BJ (cell line): ENCODE data around the gene CLEC1A. TPM values are rescaled to one million over a fixed set of nuclear protein-coding genes. Genes with fewer than 3 reads are reported as not detected.

Experiments
- CTCF ChIA-PET: fragments of 350-600 bp; formaldehyde crosslinking; extraction: SDS; loops from one replicate; lab custom pipeline; 2021; ENCODE audit warnings: antibody characterized with exemption, inconsistent platforms; lab: Yijun Ruan, JAX
- POLR2A ChIA-PET: fragments of 300-600 bp; sonication (Branson Sonifier 250); formaldehyde crosslinking; extraction: SDS; loops from one replicate; lab custom pipeline; 2021; ENCODE audit warnings: antibody characterized with exemption; lab: Charles Lee
- DNase-seq: peaks from one replicate; pipeline ENCODE4 v3.0.0-alpha.2; 2011; ENCODE audit warnings: low read depth
- H3K27me3 ChIP-seq: 2 replicates; pipeline ENCODE4 v1.6.0; 2011; ENCODE audit warnings: low read length; ENCODE audit not compliant: control insufficient read depth, insufficient read depth
- H3K36me3 ChIP-seq: 2 replicates; pipeline ENCODE4 v1.5.1; 2011; ENCODE audit warnings: low read length; ENCODE audit not compliant: control insufficient read depth, insufficient read depth
- H3K4me3 ChIP-seq: 2 replicates; pipeline ENCODE4 v1.5.1; 2011; ENCODE audit warnings: low read depth, mild to moderate bottlenecking, control low read depth, low read length
- CTCF ChIP-seq: IDR thresholded peaks from 2 replicates; pipeline ENCODE4 v1.5.1; 2011; ENCODE audit warnings: low read depth, mild to moderate bottlenecking, control low read depth, inconsistent platforms, low read length, moderate library complexity; ENCODE audit not compliant: insufficient read depth
- polyA plus RNA-seq: library from polyadenylated mRNA; depleted of rRNA; stranded (reverse); fragments of >200 nt; gene quantifications from 2 replicates; pipeline ENCODE4 v1.2.3, GENCODE V29; 2011

Gene CLEC1A
- polyA plus RNA-seq, 1 experiment = 0.80 TPM

GRCh38 chr12:10115890-10116289 lies 17.1 kb upstream of the CLEC1A start:
- Histone ChIP-seq H3K4me3 (no peak overlapping the region), H3K36me3 (no peaks in the 10 kb centered on the region), H3K27me3 (no peaks in the 10 kb centered on the region)
- ChIA-PET CTCF (interaction anchor here (0.9 kb wide), 1 partner anchor 25 kb away, joined by 3 read pairs; no protein-coding TSS in a partner anchor), POLR2A (no interaction called here)
- DNase-seq = no peak
- no peak for TF ChIP-seq CTCF

- POLR2A ChIA-PET = no interaction called here
- no peaks in the 10 kb centered on the region for H3K27me3 ChIP-seq
- H3K36me3 ChIP-seq = no peaks in the 10 kb centered on the region
- TF ChIP-seq CTCF = no peak
- DNase-seq = no peak
- no peak overlapping the region for H3K4me3 ChIP-seq
- CTCF ChIA-PET = interaction anchor here (0.7 to 0.9 kb wide), 3 partner anchors 24 to 84 kb away, joined by 3 to 5 read pairs (median 3); no protein-coding TSS in a partner anchor
Measured at GRCh38 chr12:10115311-10115710, 16.5 kb upstream of the CLEC1A start.

GRCh38 chr12:10113920-10114319 lies 15.1 kb upstream of the CLEC1A start:
- Histone ChIP-seq H3K4me3 (no peak overlapping the region), H3K36me3 (no peaks in the 10 kb centered on the region), H3K27me3 (no peaks in the 10 kb centered on the region)
- ChIA-PET CTCF (no interaction called here), POLR2A (no interaction called here)
- TF ChIP-seq CTCF = no peak
- DNase-seq = no peak

- POLR2A ChIA-PET = no interaction called here
- no peak for TF ChIP-seq CTCF
- CTCF ChIA-PET = no interaction called here
- Histone ChIP-seq H3K27me3 (no peaks in the 10 kb centered on the region), H3K36me3 (no peaks in the 10 kb centered on the region), H3K4me3 (no peak overlapping the region)
- DNase-seq = peak; percentile 18
Measured at GRCh38 chr12:10113075-10113474, 14.3 kb upstream of the CLEC1A start.

GRCh38 chr12:10111451-10111850 lies 12.7 kb upstream of the CLEC1A start:
- no peak for TF ChIP-seq CTCF
- ChIA-PET POLR2A (no interaction called here), CTCF (interaction anchor here (0.7 kb wide), 1 partner anchor 9 kb away, joined by 3 read pairs; no protein-coding TSS in a partner anchor)
- H3K36me3 ChIP-seq = no peaks in the 10 kb centered on the region
- no peak for DNase-seq
- no peaks in the 10 kb centered on the region for H3K27me3 ChIP-seq
- H3K4me3 ChIP-seq = no peak overlapping the region
